KBM-7 (cell line): Measurements from ENCODE around the gene CCDC88B.

Experiments used
- DNase-seq: peaks from one replicate; pipeline ENCODE4 v3.0.0-alpha.2; 2015
- in situ Hi-C: fragments of 300-500 bp; cut with MboI; formaldehyde crosslinking; loops from 2 replicates; pipeline ENCODE4 v1.14.3; 2020; ENCODE audit warnings: low sequenced_read_pairs, low pct_unique_long_range_greater_than_20kb, mixed read lengths

Gene CCDC88B

GRCh38 chr11:64371201-64371600 is 31.2 kb downstream of the CCDC88B start:
- in situ Hi-C loops: no loop called here
- DNase-seq: no peak

GRCh38 chr11:64372021-64372420 is 32.0 kb downstream of the CCDC88B start:
- in situ Hi-C loops: no loop called here
- no peak for DNase-seq

- in situ Hi-C loops: no loop called here
- no peak for DNase-seq
These were observed 33.0 kb downstream of the CCDC88B start for GRCh38 chr11:64372802-64373597.

GRCh38 chr11:64373598-64373974 is 33.6 kb downstream of the CCDC88B start:
- in situ Hi-C loops: no loop called here
- peak; percentile 56 for DNase-seq

GRCh38 chr11:64376071-64376470 is 36.1 kb downstream of the CCDC88B start:
- no peak for DNase-seq
- in situ Hi-C loops: no loop called here

- in situ Hi-C loops: no loop called here
- no peak for DNase-seq
These were observed 38.4 kb downstream of the CCDC88B start for GRCh38 chr11:64378335-64378880.

GRCh38 chr11:64379160-64379559 is 39.2 kb downstream of the CCDC88B start:
- no peak for DNase-seq
- in situ Hi-C loops: no loop called here

GRCh38 chr11:64379817-64380709 is 40.1 kb downstream of the CCDC88B start:
- in situ Hi-C loops: no loop called here
- no peak for DNase-seq

- DNase-seq: no peak
These were observed 41.3 kb downstream of the CCDC88B start for GRCh38 chr11:64381350-64381749.

GRCh38 chr11:64382047-64382446 is 42.0 kb downstream of the CCDC88B start:
- in situ Hi-C loops: no loop called here
- DNase-seq: no peak

More at GRCh38 chr11:64381350-64381749, 41.3 kb downstream of the CCDC88B start:
- in situ Hi-C loops: no loop called here

GRCh38 chr11:64382586-64382985 is 42.6 kb downstream of the CCDC88B start:
- in situ Hi-C loops: no loop called here
- DNase-seq: no peak

GRCh38 chr11:64383580-64383979 is 43.6 kb downstream of the CCDC88B start:
- in situ Hi-C loops: no loop called here
- no peak for DNase-seq

- no peak for DNase-seq
- in situ Hi-C loops: no loop called here
These were observed 44.2 kb downstream of the CCDC88B start for GRCh38 chr11:64384028-64384737.

- in situ Hi-C loops: no loop called here
- peak; percentile 69 for DNase-seq
These were observed 45.3 kb downstream of the CCDC88B start for GRCh38 chr11:64384981-64385944.

- in situ Hi-C loops: no loop called here
- peak; percentile 59 for DNase-seq
These were observed 46.1 kb downstream of the CCDC88B start for GRCh38 chr11:64385945-64386704.

GRCh38 chr11:64387916-64388315 is 47.9 kb downstream of the CCDC88B start:
- DNase-seq: no peak
- in situ Hi-C loops: no loop called here

GRCh38 chr11:64388894-64389293 is 48.9 kb downstream of the CCDC88B start:
- in situ Hi-C loops: no loop called here
- no peak for DNase-seq

GRCh38 chr11:64389851-64390250 is 49.8 kb downstream of the CCDC88B start:
- in situ Hi-C loops: no loop called here
- DNase-seq: no peak
